Skin of body (tissue), 2 donors: ENCODE data around the gene ADAM17. TPM values are rescaled to one million over a fixed set of nuclear protein-coding genes. Genes with fewer than 3 reads are reported as not detected.
"Not testable (repeated sequence)": the region's sequence is repeated elsewhere in the genome, so short reads cannot be mapped to it uniquely, and the experiment has no call there.

Experiments
- DNase-seq: peaks from one replicate; lab custom pipeline; 2025; lab: John Stamatoyannopoulos, UW
- total RNA-seq: library from RNA; depleted of rRNA; stranded (reverse); fragments of >200 nt; gene quantifications from one replicate; pipeline ENCODE4 v1.2.3, GENCODE V29; 2014

ADAM17 gene
- 44.2 TPM for total RNA-seq

DNA sequence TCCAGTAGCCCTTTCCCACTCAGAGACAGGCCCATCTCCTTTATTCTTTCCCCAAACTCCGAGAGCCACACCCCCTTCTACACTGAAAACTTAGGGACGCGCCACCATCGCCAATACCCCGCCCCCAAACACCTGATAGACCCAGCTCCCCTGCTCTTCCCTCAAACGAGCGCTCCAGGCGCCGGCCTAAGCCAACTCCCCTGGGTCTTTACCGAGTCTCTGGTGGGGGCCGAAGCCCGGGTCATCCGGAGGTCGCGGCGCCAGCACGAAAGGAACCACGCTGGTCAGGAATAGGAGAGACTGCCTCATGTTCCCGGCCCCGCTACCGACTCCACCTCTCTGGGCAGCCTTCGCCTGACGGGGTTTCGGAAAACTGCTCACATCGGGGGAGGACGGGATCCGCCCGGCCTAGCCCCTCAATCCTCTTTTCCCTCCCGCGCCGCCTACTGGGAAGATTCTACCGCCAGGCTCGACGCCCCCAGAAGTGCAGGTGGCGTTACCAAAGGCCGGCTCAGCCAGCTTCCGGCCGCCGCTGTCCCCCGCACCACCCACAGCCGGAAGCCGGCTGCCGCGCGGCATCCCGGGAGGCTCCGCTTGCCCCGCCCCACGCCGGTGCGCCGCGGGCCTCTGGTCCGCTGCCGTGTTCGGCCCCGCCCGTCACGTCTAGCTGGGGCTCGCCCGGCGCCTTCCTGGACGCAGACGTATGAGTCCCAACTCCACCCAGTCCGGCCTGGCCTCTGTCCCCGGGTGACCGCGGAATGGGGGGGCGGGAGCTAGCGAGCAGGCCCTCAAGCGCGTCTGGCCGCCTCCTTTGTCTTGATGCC is at the start of gene ADAM17:
Gene ADAM17, minus strand, starts transcription at position 534 of the 824 bp plus-strand sequence. Its CDS starts 225 bp downstream, at position 309.
- DNase-seq = peak; percentile 90

DNA sequence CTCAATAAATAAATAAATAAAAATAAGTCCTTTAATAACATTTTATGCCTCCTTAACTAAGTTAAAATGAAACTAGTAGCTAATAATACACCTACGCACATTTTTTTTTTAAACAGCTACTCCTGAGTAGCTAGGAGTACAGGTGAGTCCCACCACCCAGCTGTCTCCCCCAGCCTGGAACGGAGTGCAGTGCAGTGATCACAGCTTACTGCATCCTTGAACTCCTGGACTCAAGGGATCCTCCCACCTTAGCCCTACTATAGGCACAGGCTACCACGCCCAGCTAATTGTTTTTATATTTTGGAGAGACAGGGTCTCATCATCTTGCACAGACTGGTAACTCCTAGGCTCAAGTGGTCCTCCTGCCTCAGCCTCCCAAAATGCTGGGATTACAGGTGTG is 46.8 kb upstream of the ADAM17 start:
- DNase-seq = no peak

DNA sequence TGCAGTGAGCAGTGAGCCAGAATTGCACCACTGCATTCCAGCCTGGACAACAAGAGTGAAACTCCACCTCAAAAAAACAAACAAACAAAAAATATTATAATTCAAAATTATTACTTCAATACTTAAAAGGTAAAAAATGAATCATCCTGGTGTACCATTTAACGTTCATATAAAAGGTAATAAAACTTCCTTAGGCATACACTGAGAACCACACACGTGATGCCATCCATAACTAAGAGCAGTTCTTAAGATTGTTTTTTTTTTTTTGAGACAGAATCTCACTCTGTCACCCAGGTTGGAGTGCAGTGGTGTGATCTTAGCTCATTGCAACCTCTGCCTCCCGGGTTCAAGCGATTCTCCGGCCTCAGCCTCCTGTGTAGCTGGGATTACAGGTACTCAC is 45.8 kb upstream of the ADAM17 start:
- DNase-seq = no peak

DNA sequence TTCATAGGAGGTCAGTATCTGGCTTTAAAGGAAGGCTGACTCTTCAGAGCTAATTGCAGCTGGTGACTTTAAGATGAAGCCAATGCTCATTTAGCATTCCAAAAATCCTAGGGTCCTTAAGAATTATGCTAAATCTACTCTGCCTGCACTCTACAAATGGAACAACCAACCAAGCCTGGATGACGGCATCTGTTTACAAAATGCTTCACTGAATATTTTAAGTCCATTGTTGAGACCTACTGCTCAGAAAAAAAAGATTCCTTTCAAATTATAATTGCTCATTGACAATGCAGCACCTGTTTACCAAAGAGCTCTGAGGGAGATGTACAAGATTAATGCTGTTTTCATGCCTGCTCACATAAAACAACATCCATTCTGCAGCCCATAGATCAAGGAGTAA is 43.8 kb upstream of the ADAM17 start:
- no peak for DNase-seq

DNA sequence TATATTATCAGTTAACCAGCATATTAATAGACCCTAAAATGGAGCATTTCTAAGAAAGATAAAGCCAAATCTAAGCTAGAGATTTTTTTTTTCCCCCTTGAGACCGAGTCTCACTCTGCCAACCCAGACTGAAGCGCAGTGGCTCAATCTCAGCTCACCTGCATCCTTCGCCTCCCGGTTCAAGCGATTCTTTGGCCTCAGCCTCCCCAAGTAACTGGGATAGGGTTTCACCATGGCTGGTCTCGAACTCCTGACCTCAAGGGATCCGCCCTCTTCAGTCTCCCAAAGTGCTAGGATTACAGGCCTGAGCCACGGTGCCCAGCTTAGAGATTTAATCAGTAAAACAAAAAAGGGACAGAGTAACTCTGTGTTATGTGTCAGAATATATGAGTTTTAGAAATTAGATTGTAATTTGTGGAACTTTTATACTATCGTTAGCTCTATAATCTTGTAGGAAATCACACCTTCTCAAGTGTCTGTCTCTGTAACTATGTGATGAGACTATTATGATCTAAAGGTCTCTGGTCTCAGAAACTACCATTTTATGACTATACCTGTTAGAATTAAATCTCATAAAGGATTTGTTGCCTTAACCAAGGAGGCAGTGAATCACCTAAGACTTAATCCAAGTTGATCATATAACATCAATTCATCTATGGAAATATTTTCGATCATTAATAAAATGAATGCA is 41.1 kb upstream of the ADAM17 start:
- no peak for DNase-seq

DNA sequence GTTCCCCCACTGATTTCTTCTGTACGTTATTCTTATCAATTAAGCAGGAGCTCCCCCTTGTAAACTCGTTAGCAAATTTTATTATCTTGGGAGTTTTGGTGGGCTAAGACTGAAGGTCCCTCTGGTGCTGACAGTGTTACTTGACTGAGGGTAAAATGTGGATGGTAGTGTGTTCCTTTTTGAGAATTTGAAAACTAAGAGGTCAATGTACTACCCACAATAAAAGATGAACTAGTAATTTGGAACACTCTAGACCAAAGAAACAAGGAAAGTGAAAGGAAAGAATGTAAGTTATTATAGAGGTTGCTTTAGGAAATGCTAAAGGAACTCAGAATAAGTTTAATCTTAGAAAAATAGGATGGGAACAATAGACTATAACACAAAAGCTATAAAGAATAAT is 40.1 kb upstream of the ADAM17 start:
- DNase-seq = no peak

DNA sequence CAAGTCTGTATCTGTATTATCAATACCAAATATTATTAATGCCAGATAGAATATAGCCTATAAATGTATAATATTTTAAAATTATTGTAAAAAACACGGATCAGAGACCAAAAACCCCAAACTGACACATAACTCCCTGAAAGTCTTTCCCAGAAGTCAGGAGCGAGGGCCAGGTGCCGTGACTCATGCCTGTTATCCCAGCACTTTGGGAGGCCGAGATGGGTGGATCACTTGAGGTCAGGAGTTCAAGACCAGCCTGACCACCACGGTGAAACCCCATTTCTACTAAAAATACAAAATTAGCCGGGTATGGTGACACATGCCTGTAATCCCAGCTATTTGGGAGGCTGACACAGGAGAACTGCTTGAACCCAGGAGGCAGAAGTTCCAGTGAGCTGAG is 39.6 kb upstream of the ADAM17 start:
- DNase-seq = not testable (repeated sequence)

DNA sequence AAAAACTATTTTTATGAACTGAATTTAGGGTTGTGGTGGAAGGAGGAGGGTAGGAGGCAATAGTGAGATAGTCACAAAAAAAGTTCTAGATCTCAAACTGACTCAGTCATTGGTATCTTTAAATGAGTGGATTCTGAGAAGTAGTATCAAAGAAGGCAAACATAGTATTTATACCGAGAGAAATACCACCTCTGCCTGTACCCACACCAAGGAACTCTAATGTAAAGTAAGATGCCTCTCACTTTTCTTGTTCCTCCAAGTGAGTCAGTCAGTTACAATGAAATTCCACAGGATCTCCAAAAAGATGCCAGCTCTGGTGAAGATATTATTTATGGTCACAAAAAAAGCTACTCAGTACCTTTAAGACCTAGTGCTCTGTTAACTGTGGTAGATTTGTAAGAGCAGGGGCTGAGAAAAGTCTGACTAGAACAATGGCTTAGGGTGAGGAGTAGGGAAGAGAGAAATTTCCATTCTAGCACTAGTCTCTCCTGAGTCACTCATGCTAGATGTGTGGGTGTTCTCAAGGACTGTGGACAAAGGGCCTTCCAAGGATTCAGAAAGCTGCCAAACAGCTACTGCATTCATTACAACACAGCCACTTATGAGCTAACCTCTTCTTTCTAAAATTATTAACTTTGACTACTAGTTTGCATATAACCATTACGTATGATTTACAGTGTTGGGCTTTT is 38.9 kb upstream of the ADAM17 start:
- no peak for DNase-seq

DNA sequence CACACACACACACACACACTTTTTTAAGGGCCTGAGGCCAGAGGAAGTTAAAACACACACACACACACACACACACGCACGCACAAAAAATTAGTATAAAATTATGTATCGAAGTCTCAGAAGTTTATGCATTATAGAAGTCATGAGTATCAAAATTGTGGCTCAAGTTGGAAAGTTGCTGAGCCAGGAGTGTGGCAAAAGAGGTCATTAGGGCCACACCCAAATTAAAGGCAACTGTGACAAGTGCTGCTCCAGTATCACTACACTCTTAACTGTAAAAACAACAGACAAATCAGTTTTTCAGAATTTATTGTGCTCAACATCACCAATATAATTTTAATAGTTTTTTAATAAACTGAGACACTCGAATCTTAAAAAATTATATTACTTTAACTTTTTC is 38.3 kb upstream of the ADAM17 start:
- no peak for DNase-seq

DNA sequence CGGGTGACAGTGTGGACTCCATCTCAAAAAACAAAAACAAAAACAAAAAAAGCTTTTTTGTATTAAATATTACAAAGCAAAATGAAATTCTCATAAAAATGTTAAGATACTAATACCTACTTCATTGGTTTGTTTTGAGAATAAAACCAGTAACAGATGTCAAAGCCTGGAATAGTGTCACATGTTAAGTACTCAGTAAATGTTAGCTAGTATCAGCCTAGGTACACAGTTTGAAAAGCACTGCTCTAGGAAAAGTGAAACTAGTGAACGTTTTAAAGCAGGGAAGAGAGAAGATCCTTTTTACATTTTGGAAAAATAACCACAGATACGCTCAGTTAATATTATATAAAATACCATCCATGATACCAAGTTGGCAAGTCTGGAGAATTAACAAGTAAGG is 37.1 kb upstream of the ADAM17 start:
- DNase-seq = no peak

DNA sequence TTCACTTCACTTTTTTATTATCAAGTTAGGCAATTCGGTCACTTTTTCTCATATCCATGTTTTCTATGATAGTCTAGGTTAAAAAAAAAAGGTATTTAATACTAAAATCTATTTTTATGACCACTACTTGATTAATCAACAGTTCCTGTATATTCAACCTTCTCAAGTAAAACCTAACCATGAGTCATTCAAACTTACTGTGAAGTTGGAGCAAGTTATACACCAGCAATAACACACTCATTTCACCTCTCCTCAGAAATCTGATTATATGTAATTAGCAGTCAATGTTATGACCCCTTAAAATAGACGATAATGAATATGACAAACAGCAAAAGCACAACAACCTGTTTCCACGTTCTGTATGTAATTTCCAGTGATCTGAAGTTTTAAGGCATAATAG is 35.0 kb upstream of the ADAM17 start:
- DNase-seq = no peak

DNA sequence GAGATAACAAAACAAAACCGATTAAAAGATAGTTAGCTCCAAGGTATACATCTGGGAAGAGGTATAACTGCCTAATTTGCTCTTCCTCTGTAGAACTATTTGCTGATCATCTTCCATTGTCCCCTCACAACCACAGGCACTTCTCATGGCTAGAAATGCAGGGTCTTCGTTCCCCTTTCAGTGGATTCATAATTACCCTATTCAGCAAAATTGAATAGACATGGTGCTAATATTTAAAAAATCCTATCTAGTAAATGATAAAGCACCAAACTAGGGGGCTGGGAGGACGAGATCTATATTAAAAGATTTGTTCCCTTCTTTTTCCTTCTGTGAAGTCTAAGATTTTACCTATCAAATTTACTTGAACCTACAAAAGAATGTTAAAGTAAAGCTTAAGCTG is 30.8 kb upstream of the ADAM17 start:
- DNase-seq = no peak

DNA sequence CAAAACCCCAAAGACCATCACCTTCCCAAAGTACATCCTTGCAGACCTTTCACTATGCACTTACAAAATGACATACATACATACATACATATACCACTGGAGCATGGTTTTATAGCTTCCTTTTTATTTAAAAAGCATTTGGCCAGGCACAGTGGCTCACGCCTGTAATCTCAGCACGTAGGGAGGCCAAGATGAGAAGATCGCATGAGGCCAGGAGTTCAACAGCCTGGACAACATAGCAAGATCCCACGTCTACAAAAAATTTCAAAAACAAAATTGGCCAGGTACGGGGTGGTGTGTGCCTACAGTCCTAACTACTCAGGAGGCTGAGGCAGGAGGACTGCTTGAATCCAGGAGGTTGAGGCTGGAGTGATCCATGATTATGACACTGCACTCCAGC is 29.9 kb upstream of the ADAM17 start:
- no peak for DNase-seq

DNA sequence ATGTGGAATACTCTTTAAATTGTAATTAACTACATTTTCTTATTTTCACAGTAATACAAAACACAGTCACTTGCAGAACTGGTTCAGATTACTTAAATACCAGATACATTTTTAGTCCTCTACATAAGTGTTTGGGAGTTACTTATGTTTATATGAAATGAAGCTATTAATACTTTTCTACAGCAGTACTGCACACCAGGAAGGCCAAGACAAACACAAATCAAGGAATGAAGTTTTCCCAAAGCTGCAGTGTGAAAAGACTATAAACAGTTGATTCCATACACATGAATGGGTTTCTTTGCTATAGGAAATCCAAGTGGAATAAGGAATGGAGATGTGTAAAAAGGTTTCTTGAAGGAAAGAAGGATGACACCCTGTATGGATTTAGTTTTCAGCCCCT is 29.3 kb upstream of the ADAM17 start:
- not testable (repeated sequence) for DNase-seq

DNA sequence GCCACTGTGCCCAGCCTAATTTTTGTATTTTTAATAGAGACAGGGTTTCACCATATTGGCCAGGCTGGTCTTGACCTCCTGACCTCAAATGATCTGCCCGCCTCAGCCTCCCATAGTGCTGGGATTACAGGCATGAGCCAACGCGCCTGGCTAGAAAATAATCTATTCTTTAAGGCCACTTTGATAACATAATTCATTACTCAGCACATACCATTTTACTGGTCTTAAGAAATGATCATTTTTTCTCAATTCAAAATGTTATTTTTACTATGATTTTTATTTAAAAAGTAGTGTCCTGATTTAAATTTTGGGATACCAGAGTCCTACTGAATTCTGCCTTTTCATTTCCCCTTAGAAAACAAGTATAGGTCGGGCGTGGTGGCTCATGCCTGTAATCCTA is 27.0 kb upstream of the ADAM17 start:
- DNase-seq = no peak

DNA sequence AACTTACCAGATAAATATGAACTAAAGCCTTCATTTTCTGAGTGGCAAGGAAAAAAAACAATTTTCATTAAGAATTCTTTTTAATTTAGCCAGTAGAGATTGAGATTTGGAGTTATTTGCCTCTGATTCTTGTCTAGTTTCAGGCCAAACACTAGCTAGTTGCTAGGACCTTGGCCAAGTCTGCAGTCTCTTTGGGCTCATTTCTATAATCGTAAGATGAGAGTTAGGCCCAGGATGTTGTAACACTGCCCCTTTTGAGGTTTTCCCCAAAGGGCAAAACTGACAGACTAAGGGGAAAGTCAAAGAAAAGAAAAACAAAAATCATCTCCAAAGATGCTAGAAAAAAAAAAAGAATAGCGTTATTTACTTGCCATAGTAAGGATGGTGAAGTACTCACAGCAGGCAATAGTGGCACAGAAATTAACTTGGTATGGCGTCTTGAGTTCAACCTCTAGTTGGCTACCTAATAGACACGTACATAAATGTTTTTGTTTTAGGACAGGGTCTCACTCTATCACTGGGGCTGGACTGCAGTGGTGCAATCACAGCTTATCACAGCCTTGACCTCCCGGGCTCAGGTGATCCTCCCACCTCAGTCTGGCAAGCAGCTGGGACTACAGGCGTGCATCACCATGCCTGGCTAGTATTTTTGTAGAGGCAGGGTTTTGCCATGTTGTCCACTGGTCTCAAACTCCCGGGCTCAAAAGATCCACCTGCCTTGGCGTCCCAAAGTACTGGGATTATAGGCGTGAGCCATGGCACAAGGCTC is 23.0 kb upstream of the ADAM17 start:
- DNase-seq = no peak

DNA sequence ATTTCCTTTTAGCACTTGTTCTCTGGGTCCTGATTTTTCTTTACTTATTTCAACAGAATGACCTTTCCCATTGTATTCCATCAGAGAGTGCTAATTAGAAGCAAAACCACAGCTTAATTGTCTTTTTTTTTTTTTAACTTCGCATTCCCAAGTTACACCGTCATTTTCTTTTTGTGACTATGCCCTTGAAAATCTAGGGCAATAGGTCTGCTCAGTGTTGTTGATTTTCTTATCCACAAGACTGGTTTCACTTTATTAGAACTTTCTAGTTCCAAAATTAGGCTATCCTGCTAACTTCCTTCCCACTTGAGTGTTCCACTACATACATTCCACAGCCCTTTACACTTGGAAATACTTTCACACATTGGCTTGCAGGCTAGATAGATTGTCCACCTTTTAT is 18.7 kb upstream of the ADAM17 start:
- no peak for DNase-seq

DNA sequence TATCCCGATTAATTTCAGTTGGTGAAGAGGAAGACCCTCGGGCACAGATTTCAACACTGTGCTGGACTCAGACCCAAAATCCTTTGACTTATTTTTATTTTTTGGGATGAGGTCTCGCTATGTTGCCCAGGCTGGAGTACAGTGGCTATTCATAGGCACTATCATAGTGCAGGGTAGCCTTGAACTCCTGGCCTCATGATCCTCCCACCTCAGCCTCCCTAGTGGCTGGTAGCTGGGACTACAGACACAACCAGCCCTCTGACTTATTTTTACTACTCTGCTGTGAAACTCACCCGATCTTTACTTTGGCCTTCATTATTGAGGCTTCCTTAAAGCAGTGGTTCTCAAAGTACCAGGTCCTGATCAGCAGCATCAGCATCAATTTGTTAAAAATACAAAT is 18.2 kb upstream of the ADAM17 start:
- no peak for DNase-seq

DNA sequence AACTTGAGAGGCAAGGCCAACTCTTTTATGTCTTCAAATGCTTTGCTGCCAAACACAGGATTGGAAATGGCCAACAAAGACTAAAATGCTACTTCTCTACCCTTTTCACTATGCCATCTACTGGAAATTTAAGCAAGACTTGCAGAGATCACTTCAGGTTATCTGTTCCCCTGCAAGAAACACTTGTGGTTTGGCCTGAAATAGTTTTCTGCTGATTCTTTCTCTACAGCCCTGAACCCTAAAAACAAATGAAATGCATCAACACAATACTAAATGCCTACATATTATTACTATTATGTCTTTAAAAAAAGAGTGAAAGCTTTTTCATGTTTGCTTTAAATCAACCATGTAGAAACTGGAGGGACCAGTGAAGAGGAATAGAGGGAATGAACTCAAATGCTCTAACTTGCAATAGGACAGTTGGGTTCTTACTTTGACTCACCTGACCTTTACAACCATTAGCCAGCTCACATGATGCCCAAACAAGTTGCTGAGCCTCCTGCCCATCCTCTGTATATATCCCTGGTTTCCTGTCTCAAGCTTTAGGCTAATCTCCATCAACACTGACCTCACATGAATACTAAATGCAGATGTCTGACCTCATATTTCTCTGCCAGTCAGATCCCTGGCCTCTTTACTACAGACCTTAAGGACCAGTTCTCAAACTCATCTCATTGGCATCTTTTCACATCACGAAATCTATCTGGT is 17.5 kb upstream of the ADAM17 start:
- no peak for DNase-seq

DNA sequence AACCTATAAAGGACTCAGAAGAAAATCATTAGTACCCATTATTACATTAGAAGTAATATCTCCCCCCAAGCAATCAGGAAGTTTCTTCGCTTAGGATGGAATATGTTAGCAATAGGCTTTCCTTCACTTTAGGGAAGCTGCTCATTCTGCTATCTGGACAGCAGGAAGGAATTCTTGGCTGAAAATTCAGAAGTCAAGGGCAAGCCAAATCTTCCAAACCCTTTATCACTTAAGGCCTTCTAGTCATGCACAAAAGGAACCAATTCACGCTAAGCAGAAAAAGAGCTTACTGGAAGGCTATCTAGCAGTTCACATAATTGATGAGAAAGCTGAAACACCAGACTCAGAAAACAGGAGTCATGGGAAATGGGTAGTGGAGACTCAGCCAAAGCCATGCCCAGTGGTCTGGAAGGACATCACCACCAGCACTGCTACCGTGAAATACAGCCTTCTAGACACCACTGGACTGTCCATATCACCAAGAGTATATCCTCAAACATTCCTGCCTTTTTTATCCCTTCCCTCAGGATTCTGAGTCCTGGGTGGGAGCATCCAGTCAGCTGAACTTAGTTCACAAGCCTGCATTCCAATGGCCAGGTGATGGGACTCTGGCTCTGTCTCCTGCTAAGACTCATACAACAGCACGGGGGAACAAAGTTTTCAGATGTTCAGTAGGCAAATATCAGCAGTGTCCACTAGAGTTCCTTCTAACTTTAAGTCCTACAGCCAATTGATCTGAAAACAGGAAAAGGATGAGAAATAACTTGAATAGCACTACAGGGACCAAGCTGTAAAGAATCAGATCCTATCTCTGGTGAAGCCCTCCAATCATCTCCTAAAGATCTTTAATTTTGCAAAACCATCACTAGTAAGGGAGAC is 14.8 kb upstream of the ADAM17 start:
- DNase-seq = no peak
